Fibroblast of upper back skin (primary cell): Measurements from ENCODE around the gene RFFL.
A peak's percentile ranks its signal among the peaks of the same experiment; 100 is the strongest.

Experiments used
- DNase-seq: peaks from one replicate; pipeline ENCODE4 v3.0.0-alpha.2; 2013

Gene RFFL

GRCh38 chr17:35080536-35080935 is 17.0 kb upstream of the RFFL start:
- no peak for DNase-seq

GRCh38 chr17:35079547-35080423 is 16.3 kb upstream of the RFFL start:
- DNase-seq, result no peak

- no peak for DNase-seq
Measured at GRCh38 chr17:35076874-35077273, 13.4 kb upstream of the RFFL start.

GRCh38 chr17:35074711-35075707 is 11.5 kb upstream of the RFFL start:
- DNase-seq, result no peak

GRCh38 chr17:35073991-35074627 is 10.6 kb upstream of the RFFL start:
- no peak for DNase-seq

- no peak for DNase-seq
Measured at GRCh38 chr17:35073183-35073790, 9.8 kb upstream of the RFFL start.

GRCh38 chr17:35069311-35069710 is 5.8 kb upstream of the RFFL start:
- peak; percentile 38 for DNase-seq

- no peak for DNase-seq
Measured at GRCh38 chr17:35068249-35068648, 4.7 kb upstream of the RFFL start.

- no peak for DNase-seq
Measured at GRCh38 chr17:35065880-35066279, 2.4 kb upstream of the RFFL start.

- no peak for DNase-seq
Measured at GRCh38 chr17:35064516-35065215, 1.2 kb upstream of the RFFL start.

- DNase-seq, result no peak
Measured at GRCh38 chr17:35062308-35062707, 1.2 kb downstream of the RFFL start.

GRCh38 chr17:35057332-35057915 is 6.1 kb downstream of the RFFL start:
- DNase-seq, result no peak

GRCh38 chr17:35056013-35056412 is 7.5 kb downstream of the RFFL start:
- DNase-seq, result no peak

- DNase-seq, result no peak
Measured at GRCh38 chr17:35053204-35053603, 10.3 kb downstream of the RFFL start.

GRCh38 chr17:35052780-35053179 is 10.7 kb downstream of the RFFL start:
- no peak for DNase-seq

GRCh38 chr17:35052241-35052610 is 11.3 kb downstream of the RFFL start:
- DNase-seq, result peak; percentile 66

- DNase-seq, result no peak
Measured at GRCh38 chr17:35051579-35052240, 11.8 kb downstream of the RFFL start.

GRCh38 chr17:35051183-35051578 is 12.3 kb downstream of the RFFL start:
- no peak for DNase-seq

GRCh38 chr17:35050170-35050569 is 13.3 kb downstream of the RFFL start:
- no peak for DNase-seq

GRCh38 chr17:35048685-35049379 is 14.7 kb downstream of the RFFL start:
- no peak for DNase-seq
